Spleen (tissue), 11 donors: ENCODE results near the gene TMA16. TPM values are rescaled to one million over a fixed set of nuclear protein-coding genes. Genes with fewer than 3 reads are reported as not detected.

Experiments used
- DNase-seq: peaks from one replicate; pipeline ENCODE4 v3.0.0-alpha.2; 2020
- H3K27ac ChIP-seq, 8 donors: fragments of 200-600 bp; sonication (generic) in 7 of 8; 1 replicate in 4 of 8; 2 replicates in 4 of 8; pipeline versions ENCODE4 v1.5.0 to v1.8.0; 2016 to 2021; ENCODE audit warnings: inconsistent platforms in 4 of 8, mild to moderate bottlenecking in 4 of 8, moderate library complexity in 1 of 8
- H3K27me3 ChIP-seq, 7 donors: fragments of 200-600 bp; sonication (generic) in 6 of 7; replicated peaks in 1 of 7; 1 replicate in 4 of 7; 2 replicates in 3 of 7; pipeline versions ENCODE4 v1.5.0 to v1.8.0; 2016 to 2021; ENCODE audit warnings: inconsistent platforms in 3 of 7, mild to moderate bottlenecking in 1 of 7
- H3K36me3 ChIP-seq, 6 donors: fragments of 200-600 bp; sonication (generic) in 5 of 6; 1 replicate in 4 of 6; 2 replicates in 2 of 6; pipeline versions ENCODE4 v1.5.0 to v1.8.0; 2016 to 2021; ENCODE audit warnings: inconsistent platforms in 2 of 6
- H3K4me1 ChIP-seq, 6 donors: fragments of 200-600 bp; sonication (generic) in 5 of 6; 1 replicate in 3 of 6; 2 replicates in 3 of 6; pipeline versions ENCODE4 v1.5.0 to v1.8.0; 2016 to 2021; ENCODE audit warnings: inconsistent platforms in 3 of 6
- H3K4me3 ChIP-seq, 8 donors: fragments of 200-600 bp; sonication (generic) in 7 of 8; 1 replicate in 4 of 8; 2 replicates in 4 of 8; pipeline versions ENCODE4 v1.5.0 to v1.8.0; 2016 to 2021; ENCODE audit warnings: inconsistent platforms in 4 of 8, mild to moderate bottlenecking in 4 of 8, moderate library complexity in 2 of 8
- H3K9me3 ChIP-seq, 8 donors: fragments of 200-600 bp; sonication (generic) in 7 of 8; 1 replicate in 4 of 8; 2 replicates in 4 of 8; pipeline versions ENCODE4 v1.5.0 to v1.8.0; 2016 to 2021; ENCODE audit warnings: inconsistent platforms in 4 of 8
- POLR2A ChIP-seq, 3 donors: fragments of 450-650 bp; IDR thresholded peaks; one replicate each; pipeline ENCODE4 v1.5.1; 2017; ENCODE audit warnings: antibody characterized with exemption in 3 of 3, mild to moderate bottlenecking in 1 of 3
- POLR2AphosphoS5 ChIP-seq, 3 donors: sonication (generic); formaldehyde crosslinking; IDR thresholded peaks; one replicate each; pipeline ENCODE4 v1.5.1; 2017; ENCODE audit warnings: antibody characterized with exemption in 3 of 3
- WGBS, 5 donors: extraction: QIAGEN DNeasy Blood & Tissue Kit in 3 of 5; methylation state at CpG; one replicate each; pipeline versions ENCODE4 v1.1.5 to v1.1.7; 2013 to 2018; 5-methylcytosine and 5-hydroxymethylcytosine counted together
- intact Hi-C: fragments of 100-400 bp; cut with DNase I; formaldehyde crosslinking; loops from one replicate; pipeline ENCODE4 v1.15.0; 2023; ENCODE audit warnings: low total_unique reads
- polyA plus RNA-seq, 3 donors: library from polyadenylated mRNA; stranded (reverse); fragments of 200-250 nt; gene quantifications; one replicate each; pipeline ENCODE4 v1.2.1, GENCODE V29; 2013
- total RNA-seq, 7 donors: library from RNA; depleted of rRNA in 3 of 7; stranded (reverse); fragments of >200 nt in 3 of 7; fragmentation: NEBNext Ultra II Directional in 4 of 7; extraction: Animal tissue kit (Norgen Biotek cat#: 25700) in 4 of 7; gene quantifications; one replicate each; pipeline versions ENCODE4 v1.1.0 to v1.2.1, GENCODE V29; 2016 to 2021
- TF ChIP-seq, protein P1 (sequence below), 11 experiments: fragments of 200-600 bp in 7 of 11; fragments of 450-650 bp in 4 of 11; sonication (generic) in 4 of 11; IDR thresholded peaks in 8 of 11; conservative IDR thresholded peaks in 3 of 11; 1 replicate in 7 of 11; 2 replicates in 4 of 11; pipeline versions ENCODE4 v1.4.0 to v1.8.0; 2016 to 2021; ENCODE audit warnings: antibody characterized with exemption in 11 of 11, inconsistent platforms in 4 of 11, mild to moderate bottlenecking in 1 of 11
- donor health status: healthy with polysubstance abuse.
- donor health status: DM: no; HTN: no; CAD: no; lungs with moderate emphysema.
- donor health status: DM: no; HTN: no; CAD: no.
- donor health status: Bipolar disorder and iron deficiency.
- donor health status: healthy.
- donor health status: DM: no; HTN: no; CAD: no.
- donor health status: DM: yes; HTN: yes; CAD: no.

TMA16 gene
- total and polyA plus RNA-seq, 10 donors = 15.6 to 39.0 (median 29.1) TPM

DNA sequence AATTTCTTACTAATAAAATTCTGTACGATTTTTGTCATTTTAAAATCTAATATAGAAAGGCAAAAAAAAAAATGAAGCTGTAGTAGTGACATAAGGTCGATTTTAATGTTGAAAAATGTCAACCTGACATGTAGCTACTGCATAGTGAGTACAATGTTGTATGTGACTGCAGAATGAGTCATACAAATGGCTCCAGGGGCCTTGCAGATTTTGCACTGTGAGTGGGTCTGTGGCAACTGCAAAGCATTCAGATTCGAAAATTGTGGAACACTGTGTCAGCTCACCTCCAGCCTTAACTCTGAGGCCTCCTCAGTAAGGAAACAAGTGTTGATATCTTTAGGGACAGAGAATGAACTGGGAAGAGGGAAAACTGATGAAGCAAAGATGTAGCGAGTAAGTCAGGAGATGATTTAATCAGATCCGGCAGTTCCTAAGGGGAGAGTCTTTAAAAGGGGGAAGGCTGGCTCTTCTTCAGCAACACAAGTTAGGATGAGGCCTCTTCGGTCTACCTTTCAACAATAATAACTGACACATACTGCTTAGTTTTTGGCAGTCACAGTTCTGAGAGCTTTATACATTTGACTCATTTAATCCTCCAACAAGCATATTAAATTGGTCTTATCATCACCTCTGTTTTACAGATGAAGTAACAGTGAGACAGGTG is 45.8 kb upstream of the TMA16 start:
- Histone ChIP-seq H3K9me3 (no peaks in the 10 kb centered on the region), H3K36me3 (no peaks in the 10 kb centered on the region), H3K4me3 (no peak overlapping the region), H3K27me3 (no peaks in the 10 kb centered on the region), H3K4me1 (no peaks in the 10 kb centered on the region), H3K27ac (peak overlapping the region in 2 of 8 donors; percentile 16 to 40)
- intact Hi-C loops = no loop called here
- TF ChIP-seq, protein P1, sequence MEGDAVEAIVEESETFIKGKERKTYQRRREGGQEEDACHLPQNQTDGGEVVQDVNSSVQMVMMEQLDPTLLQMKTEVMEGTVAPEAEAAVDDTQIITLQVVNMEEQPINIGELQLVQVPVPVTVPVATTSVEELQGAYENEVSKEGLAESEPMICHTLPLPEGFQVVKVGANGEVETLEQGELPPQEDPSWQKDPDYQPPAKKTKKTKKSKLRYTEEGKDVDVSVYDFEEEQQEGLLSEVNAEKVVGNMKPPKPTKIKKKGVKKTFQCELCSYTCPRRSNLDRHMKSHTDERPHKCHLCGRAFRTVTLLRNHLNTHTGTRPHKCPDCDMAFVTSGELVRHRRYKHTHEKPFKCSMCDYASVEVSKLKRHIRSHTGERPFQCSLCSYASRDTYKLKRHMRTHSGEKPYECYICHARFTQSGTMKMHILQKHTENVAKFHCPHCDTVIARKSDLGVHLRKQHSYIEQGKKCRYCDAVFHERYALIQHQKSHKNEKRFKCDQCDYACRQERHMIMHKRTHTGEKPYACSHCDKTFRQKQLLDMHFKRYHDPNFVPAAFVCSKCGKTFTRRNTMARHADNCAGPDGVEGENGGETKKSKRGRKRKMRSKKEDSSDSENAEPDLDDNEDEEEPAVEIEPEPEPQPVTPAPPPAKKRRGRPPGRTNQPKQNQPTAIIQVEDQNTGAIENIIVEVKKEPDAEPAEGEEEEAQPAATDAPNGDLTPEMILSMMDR (IDR thresholded peaks at IDR 0.05 in 8 of 11, conservative IDR thresholded peaks at IDR 0.05 in 3 of 11) = no peak
- TF ChIP-seq POLR2A (IDR thresholded peaks at IDR 0.05) = no peak
- TF ChIP-seq POLR2AphosphoS5 (IDR thresholded peaks at IDR 0.05) = no peak
- no peak for DNase-seq
- WGBS, 5 donors = 67 to 75% (median 73%) methylated on average over 6 of the region's 6 CpGs

DNA sequence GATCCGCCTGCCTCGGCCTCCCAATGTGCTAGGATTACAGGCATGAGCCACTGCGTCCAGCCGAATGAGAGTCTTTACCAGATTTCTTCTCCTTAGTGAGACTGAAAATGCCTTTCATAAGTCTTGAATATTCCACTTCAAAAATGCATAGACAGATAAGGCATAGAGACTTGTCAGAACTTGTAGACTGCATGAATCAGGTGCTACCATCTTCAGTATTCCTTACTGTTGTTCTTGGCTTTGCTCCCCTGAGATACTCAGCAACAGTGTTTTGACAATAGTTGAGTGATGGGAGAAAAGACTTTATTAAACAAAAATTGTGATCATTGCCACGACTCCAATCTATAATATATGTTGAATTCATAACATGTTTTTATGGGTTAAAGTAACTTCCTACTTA is 31.9 kb upstream of the TMA16 start:
- no peak overlapping the region for H3K27ac ChIP-seq
- DNase-seq = no peak
- no peaks in the 10 kb centered on the region for H3K36me3 ChIP-seq
- TF ChIP-seq, protein P1 (IDR thresholded peaks at IDR 0.05 in 8 of 11, conservative IDR thresholded peaks at IDR 0.05 in 3 of 11) = no peak
- TF ChIP-seq POLR2AphosphoS5 (IDR thresholded peaks at IDR 0.05) (no peak), POLR2A (IDR thresholded peaks at IDR 0.05) (no peak)
- WGBS, 5 donors = 87 to 92% (median 89%) methylated on average over 5 of the region's 5 CpGs
- H3K4me1 ChIP-seq = no peaks in the 10 kb centered on the region
- H3K9me3 ChIP-seq = no peaks in the 10 kb centered on the region
- H3K27me3 ChIP-seq = peaks cover 0 to 5% (median 0%) of the 10 kb centered on the region in 7 donors
- intact Hi-C loops = no loop called here
- no peak overlapping the region for H3K4me3 ChIP-seq

DNA sequence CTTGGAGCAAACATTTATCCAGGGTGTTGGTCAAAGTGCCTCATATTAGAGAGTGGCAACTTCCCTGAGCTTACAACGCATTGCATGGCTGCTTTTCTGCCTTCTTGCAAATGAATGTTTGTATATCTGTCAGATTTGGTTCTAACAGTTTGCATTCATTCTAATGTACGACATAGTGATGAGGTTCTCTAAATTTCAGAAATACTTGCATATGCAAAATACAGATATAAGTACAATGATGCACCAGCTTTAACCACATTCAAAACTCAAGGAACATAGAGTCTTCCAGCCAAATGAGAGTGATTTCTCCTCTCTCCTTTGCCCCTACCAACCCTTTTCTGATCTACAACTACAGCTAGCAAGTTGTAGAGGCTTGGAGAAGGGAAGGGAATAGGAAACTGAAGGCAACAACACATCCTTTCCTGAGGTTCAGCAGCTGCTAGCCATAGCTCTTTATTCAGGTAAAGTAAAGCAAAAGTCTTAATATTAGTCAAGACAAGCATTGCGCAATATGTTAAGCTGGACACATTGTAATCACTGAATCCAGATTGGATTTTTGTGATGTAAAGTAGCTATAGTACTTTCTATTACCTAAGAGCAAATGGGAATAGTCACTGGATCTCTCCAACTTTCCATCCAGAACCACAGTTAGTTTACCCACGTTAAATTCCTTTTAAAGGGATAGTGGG is 27.3 kb upstream of the TMA16 start:
- no peak for DNase-seq
- 81 to 95% (median 87%) methylated on average over 4 of the region's 4 CpGs for WGBS, 5 donors
- no peak overlapping the region for H3K4me3 ChIP-seq
- H3K27ac ChIP-seq = no peak overlapping the region
- intact Hi-C loops = no loop called here
- H3K36me3 ChIP-seq = no peaks in the 10 kb centered on the region
- H3K27me3 ChIP-seq = peaks cover 0 to 4% (median 0%) of the 10 kb centered on the region in 7 donors
- TF ChIP-seq, protein P1 (IDR thresholded peaks at IDR 0.05 in 8 of 11, conservative IDR thresholded peaks at IDR 0.05 in 3 of 11) = no peak
- no peak for TF ChIP-seq POLR2AphosphoS5 (IDR thresholded peaks at IDR 0.05)
- TF ChIP-seq POLR2A (IDR thresholded peaks at IDR 0.05) = no peak
- no peaks in the 10 kb centered on the region for H3K9me3 ChIP-seq
- no peaks in the 10 kb centered on the region for H3K4me1 ChIP-seq

DNA sequence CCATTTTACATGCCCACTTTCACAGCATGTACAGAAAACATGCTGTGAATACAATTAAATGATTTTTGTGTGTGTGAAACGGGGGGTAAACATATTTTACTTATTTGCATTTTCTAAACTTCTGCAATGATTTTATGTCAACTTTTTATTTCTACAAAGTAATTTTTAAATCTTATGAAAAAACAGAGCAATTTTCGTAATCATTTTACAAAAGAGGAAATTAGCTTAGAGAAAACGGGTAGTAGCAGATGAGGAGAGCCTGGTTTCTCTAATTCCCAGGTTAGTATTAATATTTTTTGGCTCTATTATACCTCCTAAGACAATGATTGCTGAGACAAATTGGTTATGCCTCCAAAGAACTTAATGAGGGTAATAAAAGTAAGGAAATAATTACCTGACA is 24.1 kb upstream of the TMA16 start:
- no peaks in the 10 kb centered on the region for H3K4me1 ChIP-seq
- no peaks in the 10 kb centered on the region for H3K36me3 ChIP-seq
- H3K9me3 ChIP-seq = no peaks in the 10 kb centered on the region
- WGBS, 5 donors = 44 to 69% (median 62%) methylated on average over 3 of the region's 3 CpGs
- no peaks in the 10 kb centered on the region for H3K27me3 ChIP-seq
- intact Hi-C loops = no loop called here
- H3K4me3 ChIP-seq = no peak overlapping the region
- H3K27ac ChIP-seq = no peak overlapping the region
- DNase-seq = no peak
- TF ChIP-seq POLR2AphosphoS5 (IDR thresholded peaks at IDR 0.05) (no peak), POLR2A (IDR thresholded peaks at IDR 0.05) (no peak)
- TF ChIP-seq, protein P1 (IDR thresholded peaks at IDR 0.05 in 8 of 11, conservative IDR thresholded peaks at IDR 0.05 in 3 of 11) = no peak
